ENCODE measurements around the gene HSP90AB1.

The HSP90AB1 gene

DNA sequence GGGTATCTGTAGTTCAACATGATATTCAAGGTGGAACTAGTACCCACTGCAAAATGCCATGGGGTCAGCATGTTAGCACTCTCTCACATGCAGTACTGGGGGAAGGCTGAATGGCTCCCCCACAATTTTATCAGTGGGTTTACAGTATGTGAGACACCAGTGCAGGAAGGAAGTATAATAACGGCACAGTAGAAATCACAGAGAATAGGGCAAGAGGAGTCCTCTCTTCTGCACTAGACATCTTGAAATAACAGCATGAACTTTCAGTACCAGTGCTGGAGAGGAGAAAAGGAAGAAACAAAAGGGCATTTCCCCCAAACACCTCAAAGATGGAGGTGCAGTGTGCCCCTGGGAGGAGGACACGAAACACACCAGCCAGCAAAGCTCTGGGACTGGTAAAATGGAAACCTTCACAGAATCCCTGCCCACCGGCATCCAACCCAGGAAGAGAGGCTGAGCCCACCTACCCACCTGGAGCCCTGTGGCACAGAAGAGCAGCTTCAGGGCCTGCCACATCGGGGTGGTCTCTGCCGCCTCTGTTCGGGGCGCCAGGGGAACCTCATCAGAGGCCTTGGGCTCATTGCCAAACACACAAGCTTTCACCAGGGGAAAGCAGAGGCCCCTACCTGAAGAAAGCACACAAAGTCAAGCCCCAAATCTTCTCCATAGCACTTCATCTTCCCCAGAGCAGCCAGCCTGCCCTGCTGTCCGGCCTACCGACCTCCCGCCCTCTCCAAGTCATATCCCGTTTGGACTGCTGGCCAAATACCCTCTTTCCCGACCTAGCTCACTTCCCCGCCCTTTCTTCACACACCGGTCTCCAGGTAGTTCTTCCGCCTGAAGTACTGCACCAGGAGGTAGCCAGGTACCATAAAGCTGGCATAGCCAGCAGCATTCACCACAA, 9.2 kb downstream of the HSP90AB1 start:
- no peak for DNase-seq

DNA sequence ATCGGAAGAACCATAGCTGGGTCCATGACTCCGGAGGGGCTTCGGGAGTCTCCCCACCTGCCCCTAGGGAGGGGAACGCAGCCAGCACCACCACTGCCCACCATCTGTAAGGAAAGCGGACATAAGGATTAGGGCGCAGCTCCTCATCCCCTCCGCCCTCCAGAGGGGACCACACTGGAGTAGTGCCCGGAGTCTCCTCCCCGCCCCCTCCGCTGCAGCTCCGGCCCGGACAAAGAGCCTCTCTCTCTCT, 9.8 kb downstream of the HSP90AB1 start:
- DNase-seq, result no peak

DNA sequence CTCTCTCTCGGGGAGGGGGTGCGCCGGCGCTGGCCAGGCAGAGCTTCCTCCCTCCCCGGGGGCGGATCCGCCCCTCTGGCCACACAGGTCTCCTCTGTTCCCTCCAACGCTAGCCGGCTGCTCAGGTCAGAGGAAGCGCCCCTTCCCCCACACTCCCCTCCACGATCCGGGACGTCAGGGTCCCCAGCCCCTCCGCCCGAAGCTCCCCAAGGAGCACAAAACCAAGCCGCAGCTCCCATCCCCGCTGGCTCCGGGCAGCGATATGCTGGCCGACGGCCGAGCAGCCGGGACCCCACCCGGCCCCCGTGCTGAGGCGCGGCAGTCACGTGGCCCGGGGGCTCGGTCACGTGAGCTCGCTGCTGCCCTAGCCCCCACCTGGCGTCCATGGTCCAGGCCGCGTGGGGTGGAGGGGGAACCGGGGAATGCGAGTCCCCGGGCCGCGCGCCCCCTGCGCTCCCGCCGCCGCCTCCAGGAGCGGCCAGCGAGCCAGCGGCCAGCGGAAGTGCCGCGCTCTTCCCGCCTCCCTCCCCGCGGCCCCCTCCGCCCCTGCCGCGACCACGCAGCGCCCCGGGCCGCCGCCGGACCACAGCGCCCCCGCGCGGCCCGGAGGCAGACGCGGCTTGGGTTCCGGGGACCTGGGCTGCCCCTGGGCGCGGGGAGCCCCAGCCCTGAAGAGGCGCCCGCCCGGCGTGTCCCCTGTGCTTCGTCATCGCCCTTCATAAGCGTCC, 10.3 kb downstream of the HSP90AB1 start, which contains the start of gene SLC35B2:
Gene SLC35B2, minus strand, starts transcription at position 504 of the 728 bp plus-strand sequence. Its CDS starts 118 bp downstream, at position 386.
- peak; percentile 71 for DNase-seq

DNA sequence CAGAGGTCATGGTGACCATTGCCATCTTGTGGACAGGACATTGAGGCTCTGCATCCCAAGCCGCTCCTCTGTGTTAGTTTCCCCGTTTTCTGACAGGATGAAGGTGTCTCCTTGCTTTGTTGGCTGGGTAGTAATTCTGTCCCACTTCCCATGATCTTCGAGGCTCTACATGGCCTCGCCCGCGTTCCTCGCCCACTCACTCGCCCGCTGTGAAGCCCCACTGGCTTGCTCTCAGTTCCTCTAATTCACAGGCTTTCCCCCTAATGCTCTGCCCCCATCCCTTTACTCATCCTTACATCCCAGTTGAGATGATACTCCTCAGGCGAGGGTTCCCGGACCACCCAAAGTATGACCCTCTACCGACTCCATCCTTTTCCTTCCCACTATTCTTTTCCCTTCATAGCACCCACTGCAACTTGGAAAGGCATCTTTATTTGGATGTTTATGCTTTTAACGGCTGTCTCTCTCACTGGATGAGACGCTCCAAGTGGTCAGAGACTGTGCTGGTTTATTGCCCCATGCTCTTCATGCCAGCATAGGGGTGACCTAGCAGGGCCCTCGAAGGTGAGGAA, 10.9 kb downstream of the HSP90AB1 start:
- DNase-seq, result no peak

DNA sequence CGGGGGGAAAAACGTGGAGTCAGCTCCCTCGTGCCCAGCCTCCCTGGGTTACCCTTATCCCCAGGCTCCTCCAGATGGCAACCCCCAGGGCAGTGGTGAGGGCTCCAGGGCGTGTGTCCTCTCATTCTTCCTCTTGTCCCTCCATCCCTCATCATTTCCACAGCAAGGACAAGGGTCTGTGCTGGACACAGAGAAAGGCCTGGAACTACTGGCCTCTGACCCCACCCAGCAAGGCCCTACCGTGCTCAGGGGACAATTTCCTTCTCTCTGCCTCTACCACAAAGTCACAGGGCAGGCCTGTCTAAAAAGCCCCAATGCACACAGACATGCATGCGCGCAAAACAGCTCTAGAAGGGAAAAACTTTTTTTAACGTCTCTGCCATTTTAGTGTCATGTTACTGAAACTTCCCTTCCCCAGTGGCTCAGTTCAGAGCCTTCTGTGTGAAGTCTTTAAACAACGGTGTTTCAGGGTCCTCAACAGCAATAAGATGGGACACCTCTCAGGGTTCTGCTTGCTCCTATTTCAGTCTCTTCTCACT, 11.5 kb downstream of the HSP90AB1 start:
- no peak for DNase-seq

DNA sequence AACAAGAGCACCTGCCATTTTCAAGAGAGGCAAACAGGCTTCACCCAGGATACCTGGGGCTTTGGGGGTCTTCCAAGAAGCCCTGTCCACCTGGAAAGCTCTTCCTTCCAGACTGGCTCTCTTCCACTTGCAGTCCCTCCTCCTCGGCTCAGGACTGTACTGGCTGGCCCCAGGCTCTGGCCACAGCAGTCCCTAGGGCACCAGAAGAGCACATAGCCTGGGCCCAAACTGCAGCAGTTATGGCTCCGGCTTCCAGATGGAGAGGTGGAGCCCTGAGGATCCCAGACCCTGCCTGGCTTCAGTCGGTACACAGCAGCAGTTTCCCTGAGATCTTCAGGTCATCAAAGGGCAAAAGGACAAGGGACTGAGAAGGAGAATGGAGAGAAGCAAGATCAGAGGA, 12.0 kb downstream of the HSP90AB1 start:
- DNase-seq, result no peak

DNA sequence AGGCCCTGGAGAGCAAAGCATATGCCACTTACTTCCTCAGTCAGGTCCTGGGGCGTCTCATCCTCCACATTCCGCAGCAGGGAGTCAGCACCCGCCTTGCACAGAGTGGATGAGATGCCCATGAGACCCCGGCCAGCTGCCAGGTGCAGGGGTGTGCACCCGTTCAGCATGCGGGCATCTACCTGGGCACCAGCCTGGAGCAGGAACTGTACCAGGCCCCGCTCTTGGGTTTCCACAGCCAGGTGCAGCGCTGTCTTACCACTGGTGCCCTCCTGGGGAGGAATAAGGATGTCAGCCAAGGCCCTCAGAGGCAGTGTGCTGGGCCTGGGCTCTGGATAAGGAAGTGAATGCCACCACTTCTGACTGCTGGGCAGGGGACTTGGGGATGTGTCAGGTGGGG, 13.1 kb downstream of the HSP90AB1 start:
- DNase-seq, result no peak

DNA sequence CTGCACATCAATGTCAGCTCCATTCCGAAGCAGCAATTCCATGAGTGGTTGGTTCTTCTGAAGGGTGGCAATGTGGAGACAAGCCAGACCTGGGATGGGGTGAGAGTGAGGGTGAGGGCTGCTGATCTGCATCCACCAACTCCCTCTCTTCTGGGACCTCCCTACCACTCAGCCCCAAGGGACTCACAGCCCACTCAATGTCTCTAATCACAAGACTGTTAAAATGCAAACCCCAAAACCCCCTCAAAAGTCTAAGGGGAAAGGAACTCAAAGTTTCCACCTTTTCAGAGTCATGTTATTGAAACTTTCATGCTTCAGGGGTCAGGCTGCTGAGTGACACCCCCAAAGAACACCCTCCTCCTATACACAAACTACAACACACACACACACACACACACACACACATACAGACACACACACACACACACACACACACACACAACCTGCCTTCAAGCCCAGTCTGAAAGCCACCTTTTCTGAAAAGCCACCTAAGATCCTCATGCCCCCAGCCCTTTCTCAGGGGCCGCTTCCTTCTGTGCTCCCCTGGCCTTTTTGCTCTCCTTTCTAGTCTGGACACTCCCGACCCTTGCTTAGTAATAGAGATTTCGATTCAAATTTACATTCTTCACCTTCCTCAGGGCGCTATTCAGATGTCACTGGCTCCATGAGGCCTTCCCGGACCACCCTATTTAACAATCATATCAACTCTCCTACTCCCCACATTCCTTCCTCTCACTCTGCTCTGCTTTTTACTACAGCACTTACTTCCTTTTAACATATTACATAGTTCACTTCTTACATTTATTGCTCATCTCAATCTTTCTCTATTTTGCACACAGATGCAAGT, 13.8 kb downstream of the HSP90AB1 start:
- DNase-seq, result no peak

DNA sequence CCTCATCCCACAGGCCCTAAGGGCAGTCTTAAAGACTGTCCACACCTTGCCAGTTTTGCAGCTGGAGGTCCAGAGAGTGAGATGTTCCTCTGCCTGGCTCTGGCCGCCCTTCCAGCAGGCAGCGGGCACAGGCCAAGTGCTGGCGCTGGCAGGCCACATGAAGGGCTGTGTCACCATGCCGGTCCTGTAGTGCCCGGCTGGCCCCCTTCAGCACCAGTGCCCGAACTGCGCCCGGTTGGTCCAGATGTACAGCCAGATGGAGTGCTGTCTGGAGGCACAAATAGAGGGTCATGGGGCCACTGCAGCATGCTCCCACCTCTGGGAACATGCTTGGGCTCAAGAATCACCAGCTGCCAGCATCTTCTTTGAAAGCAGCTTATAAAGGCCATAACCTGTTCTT, 14.7 kb downstream of the HSP90AB1 start:
- DNase-seq, result no peak

DNA sequence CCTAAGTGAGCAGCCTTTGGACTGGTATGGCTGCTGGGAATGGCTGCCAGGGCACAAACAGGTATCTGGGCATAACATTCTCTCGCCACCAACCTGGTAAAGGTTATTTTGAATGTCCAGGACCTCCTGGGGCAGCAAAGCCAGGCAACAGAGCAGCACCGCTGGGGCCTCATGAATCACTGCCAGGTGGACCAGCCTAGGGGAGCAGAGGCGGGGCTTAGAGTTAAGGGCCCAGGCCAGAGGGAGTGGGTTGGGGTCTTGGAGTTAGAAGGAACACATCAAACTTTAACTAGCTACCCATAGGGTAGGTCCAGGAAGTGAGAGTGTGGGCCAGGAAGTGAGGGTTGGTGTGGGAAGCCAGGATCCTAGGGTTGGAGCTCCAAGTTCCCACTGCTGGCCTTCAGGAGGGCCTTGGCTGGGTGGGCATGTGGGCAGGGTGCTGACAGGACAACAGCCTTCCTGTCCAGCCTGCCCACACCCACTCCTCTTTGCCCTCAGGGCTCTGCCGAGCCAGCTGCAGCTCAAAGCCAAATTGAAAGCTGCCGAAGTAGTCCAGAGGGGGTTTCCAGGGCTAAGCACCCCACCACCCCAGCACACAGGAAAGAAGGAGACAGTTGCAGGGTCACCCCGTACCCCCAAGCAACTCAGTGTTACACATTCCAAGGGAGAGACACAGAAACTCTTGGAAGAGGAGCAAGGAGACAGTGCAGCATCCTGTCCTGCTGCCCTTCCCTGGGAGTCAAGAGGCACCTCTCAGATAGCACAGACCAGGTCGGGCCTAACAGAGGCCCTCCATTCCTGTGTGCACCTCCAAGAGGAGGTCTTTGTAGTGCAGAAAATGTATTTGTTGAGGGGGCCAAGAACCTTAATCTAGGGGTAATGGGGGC, 15.8 kb downstream of the HSP90AB1 start:
- no peak for DNase-seq

DNA sequence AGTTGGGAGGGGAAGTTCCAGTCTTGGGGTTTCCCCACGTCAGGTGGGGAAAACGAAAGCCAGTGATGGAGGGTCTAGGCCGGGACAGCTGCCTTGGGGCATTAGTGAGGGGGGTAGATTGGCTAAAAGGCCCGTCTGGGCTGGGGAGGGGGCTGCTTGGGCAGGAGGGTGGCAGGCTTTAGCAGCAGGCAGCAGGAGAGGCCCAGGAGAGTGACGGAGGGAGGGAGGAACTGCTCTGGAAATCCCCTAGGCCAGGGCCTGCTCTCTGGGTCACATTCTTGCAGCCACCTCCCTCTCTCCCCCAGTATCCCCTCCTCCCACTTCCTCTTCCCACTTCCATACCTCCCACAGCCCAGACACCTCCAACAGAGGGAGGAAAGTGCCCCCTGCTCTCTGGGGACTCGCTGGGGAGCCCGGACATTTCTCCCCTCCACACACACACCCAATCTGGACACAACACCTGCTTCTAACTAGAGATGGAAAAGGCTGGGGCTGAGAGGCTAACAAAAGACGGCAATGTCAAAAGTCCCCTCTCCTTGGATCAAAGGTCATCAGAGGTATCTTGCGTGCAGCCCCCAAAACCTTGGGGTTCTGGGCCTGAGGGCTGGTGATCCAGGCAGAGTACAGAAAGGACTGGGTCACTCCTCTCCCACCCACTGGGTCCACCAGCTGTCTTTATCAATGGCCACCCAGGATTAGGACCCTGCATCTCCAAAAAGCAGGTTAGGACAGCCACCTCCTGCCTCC, 16.6 kb downstream of the HSP90AB1 start:
- no peak for DNase-seq

DNA sequence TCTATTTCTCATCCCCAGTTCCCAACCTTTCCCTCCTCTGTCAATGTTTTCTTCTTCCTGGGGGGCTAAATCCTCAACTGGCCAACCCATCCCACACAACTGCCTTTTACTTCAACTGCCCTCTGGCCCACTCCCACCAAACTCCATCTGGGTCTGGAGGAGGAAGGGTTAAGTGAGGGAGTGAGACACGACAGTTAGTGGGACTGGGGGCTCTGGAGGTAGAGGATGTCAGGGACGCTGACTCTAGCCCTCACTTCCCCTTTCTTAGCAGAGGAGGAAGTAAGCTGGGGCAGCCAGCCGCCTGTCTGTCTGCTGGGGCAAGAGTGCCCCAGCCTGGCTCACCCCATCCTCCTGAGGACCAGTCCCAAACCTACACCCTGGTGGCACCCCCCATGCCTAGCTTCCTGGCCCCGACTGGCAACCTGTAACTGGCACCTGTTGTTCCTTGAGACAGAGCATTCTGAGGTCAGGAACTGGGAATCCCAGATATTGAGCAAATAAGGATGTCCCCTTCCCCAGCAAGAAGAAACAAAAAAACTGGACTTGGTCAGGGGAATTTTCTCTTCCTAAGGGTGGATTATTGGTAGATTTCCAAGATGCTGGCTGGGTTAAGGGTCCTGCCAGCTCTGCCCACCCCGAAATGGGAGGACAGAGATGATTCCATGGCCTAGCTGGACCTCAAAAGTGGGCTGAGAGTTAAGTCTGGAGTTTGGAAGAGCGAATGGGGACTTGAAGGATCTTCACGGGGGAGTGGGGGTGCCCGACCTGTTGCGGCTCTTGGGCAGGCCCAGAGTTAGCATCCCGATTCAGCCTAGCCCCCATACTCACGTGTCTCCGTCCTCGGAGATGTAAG, 17.5 kb downstream of the HSP90AB1 start:
- peak; percentile 58 for DNase-seq

DNA sequence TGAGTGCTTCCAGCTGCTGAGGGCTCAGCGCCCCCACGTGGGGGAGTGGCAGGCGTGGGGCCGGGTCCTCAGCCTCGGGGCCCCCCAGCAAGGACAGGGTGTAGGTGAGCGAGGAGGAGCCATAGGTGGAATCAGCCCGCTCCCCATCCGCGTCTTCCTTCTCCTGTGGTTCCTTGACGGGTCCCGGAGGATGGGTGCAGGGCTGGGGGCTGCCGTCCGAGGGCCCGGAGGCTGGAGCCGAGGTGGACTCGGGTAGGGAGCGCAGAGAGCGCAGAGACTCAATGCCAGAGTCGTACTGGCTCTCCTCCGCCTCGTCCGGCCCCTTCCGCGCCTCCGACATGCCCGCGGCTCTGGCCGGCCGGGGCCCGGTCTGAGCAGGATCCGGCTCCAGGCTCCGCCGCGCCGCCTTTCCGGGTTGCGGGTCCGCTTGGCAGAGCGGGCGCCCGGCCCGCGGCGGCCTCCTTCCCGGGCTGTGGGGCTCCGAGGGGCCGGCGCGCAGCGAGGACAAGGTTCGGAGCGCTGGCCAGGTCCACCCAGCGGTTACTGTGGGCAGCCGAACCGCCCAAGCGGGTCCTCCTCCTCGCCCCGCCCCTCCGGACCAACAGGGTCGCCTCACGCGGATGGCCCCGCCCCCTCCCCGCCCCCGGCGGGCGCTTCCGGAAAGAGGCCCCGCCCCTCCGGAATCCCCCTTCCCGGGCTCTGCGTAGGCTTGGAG, 18.3 kb downstream of the HSP90AB1 start, which contains the start of gene NFKBIE:
Gene NFKBIE, minus strand, starts transcription at position 545 of the 715 bp plus-strand sequence. Its CDS starts 205 bp downstream, at position 340.
- peak; percentile 96 for DNase-seq

DNA sequence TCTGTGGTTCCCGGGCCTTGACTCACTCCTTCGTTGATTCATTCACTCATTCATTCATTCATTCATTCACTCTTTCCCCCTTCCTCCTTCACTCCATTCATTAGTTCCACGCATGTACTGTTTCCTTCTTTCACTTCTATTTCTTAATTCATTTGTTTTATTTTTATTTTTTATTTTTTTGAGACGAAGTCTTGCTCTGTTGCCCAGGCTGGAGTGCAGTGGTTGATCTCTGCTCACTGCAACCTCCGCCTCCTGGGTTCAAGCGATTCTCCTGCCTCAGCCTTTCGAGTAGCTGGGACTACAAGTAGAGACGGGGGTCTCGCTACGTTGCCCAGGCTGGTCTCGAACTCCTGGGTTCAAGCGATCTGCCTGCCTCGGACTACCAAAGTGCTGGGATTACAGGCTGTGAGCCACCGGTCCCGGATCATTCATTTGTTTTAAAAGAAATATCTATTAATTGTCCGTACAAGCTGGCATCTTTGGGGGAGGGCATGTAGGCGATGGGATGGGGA, 18.9 kb downstream of the HSP90AB1 start:
- DNase-seq, result no peak

DNA sequence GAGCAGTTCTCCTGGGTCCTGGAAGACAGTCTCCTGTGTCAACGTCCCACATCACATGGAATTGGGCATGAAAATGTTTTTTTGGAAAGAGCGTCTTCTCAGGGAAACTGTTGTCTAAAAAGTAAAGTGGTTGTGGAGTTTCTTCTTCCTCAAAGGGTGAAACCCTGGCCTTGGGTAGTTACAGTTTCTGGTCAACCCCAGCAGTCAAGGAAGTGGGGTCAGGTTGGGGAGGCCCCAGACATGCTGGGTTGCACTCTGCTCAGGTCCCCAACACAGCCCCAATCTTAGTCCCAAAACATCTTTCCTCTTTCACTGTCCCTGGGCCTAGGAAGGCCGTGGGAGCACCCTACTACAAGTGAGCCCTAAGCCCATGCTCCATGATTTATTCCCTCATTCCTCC, 19.4 kb downstream of the HSP90AB1 start:
- no peak for DNase-seq

DNA sequence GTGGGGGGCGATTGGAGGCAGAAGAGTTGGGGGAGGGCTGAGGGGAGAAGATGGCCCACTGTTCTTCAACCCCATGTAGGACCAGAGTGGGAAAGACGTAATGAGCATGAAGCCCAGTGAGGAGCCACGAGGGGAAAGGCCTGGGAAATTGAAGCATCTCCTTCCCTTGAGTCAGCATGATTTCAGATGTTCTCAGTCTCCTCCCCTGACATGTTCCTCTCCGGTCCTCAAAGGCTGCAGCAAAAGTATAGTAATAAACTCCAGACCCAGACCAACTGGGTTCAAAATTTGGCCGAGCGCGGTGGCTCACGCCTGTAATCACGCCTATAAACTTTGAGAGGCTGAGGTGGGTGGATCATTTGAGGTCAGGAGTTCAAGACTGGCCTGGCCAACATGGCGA, 20.4 kb downstream of the HSP90AB1 start:
- no peak for DNase-seq

DNA sequence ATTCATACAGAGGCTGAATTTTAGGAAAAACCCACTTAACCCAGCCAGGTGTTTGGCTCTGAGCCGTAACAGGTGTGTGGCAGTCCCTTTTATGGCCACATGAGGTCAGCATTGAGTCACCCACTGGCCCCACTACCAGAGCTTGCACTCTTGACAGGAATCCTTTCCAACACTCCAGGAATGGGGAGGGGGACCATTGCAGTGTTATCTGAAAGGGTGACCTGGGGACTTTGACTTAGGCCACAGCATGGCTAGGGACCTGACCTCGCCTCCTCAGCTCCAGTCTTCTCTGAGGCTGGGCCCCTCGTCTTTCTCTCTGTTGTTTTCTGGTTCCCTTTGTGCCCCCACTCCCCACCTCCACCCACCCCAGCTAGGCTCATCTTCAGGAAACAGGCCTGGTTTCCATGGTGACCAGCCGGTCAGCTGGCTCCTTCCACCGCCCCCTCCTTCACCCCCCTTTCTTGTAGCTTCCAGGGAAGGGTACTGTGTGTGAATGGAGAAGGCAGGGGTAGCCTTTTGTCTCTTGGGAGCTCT, 21.3 kb downstream of the HSP90AB1 start:
- peak; percentile 71 for DNase-seq

DNA sequence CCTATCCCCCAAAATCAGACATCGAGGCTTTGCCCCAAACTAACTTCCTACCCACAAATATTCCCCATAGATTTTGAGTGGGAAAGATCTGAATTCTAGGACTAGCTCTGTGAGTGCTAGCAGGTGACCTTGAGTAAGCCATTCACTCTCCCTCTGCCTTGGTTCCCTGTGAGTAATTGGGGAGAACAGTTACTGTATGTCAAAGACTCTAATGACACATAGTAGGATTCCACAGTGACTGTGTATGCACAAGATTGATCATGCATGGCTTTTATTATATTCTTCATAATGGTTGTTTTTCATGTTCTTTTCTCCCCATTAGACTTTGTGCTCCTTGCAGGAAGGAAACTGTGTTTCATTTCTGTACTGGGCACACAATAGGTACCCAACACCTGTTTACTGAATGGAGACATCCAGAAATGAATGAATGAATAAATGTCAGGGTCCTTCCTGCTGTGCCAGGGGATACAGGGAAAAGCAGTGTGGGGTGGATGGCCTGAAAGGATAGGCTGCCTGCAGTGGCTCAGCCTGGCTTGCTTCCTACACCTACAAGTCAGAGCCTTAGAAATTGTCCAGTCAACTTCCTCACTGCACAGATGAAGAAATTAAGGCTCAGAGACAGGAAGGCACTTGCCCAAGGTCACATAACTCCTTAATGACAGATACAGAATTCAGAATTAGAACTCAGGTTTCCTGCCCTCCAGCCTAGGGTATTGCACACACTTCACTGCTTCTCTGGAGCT, 22.4 kb downstream of the HSP90AB1 start:
- no peak for DNase-seq
